GM12878 (cell line): ENCODE measurements around the gene MCAT. TPM values are rescaled to one million over a fixed set of nuclear protein-coding genes. Genes with fewer than 3 reads are reported as not detected.

Experiments
- ATAC-seq: fragments of 200-7000 bp; cut with Tn5 transposase; 3 replicates; pipeline ENCODE4 v1.9.1; 2020; ENCODE audit warnings: mild to moderate bottlenecking, moderate library complexity
- BruUV-seq: library from RNA; stranded (reverse); fragments of 400-500 nt; replicated peaks from 2 replicates; lab custom pipeline; 2021; lab: Mats Ljungman, UMichigan
- CTCF ChIA-PET: fragments of 300-600 bp; sonication (Branson Sonifier 250); formaldehyde crosslinking; extraction: SDS; loops from one replicate; lab custom pipeline; 2021; ENCODE audit warnings: inconsistent platforms; lab: Yijun Ruan, JAX
- POLR2A ChIA-PET: fragments of 350-600 bp; formaldehyde crosslinking; extraction: SDS; loops from one replicate; lab custom pipeline; 2021; ENCODE audit warnings: inconsistent platforms; lab: Charles Lee
- RAD21 ChIA-PET: fragments of 300-600 bp; sonication (Branson Sonifier 250); formaldehyde crosslinking; loops from one replicate; lab custom pipeline; 2023; ENCODE audit warnings: antibody characterized with exemption; ENCODE audit not compliant: unreplicated experiment; lab: Charles Lee
- SMC1A ChIA-PET: fragments of 300-600 bp; sonication (Branson Sonifier 250); formaldehyde crosslinking; loops from one replicate; lab custom pipeline; 2023; ENCODE audit not compliant: unreplicated experiment, uncharacterized antibody; lab: Charles Lee
- DNase-seq: peaks from one replicate; pipeline ENCODE4 v3.0.0-alpha.2; 2011; ENCODE audit warnings: low read depth, low spot score
- FAIRE-seq: peaks from 3 replicates; lab custom pipeline; 2011; peaks lifted over from hg19 to GRCh38; lab: Jason Lieb, UNC
- H2AFZ ChIP-seq: 2 replicates; pipeline ENCODE4 v1.6.0; 2011; ENCODE audit warnings: low read depth, low read length, control low read depth; ENCODE audit not compliant: control insufficient read depth
- H3K27ac ChIP-seq: 2 replicates; pipeline ENCODE4 v1.5.1; 2011; ENCODE audit warnings: control low read depth; ENCODE audit not compliant: control insufficient read depth, insufficient read depth
- H3K27me3 ChIP-seq, 2 experiments: replicated peaks in 1 of 2; 2 replicates each; pipeline versions ENCODE4 v1.6.0 to v1.6.1; 2011; ENCODE audit warnings: low read length in 1 of 2; ENCODE audit not compliant: control insufficient read depth in 2 of 2, insufficient read depth in 2 of 2
- H3K36me3 ChIP-seq, 2 experiments: 2 replicates each; pipeline ENCODE4 v1.5.1; 2011; ENCODE audit warnings: low read length in 1 of 2; ENCODE audit not compliant: control insufficient read depth in 2 of 2, insufficient read depth in 2 of 2
- H3K4me1 ChIP-seq: 2 replicates; pipeline ENCODE4 v1.6.1; 2011; ENCODE audit warnings: mild to moderate bottlenecking, low read length, moderate library complexity, mixed read lengths; ENCODE audit not compliant: control insufficient read depth, insufficient read depth
- H3K4me2 ChIP-seq: 2 replicates; pipeline ENCODE4 v1.6.0; 2011; ENCODE audit warnings: control low read depth; ENCODE audit not compliant: control insufficient read depth, insufficient read depth
- H3K4me3 ChIP-seq: fragments of 200-600 bp; sonication (generic); 2 replicates; pipeline ENCODE4 v1.5.1; 2016
- H3K79me2 ChIP-seq: 2 replicates; pipeline ENCODE4 v1.6.0; 2011; ENCODE audit warnings: low read length; ENCODE audit not compliant: control insufficient read depth, insufficient read depth
- H3K9ac ChIP-seq: 2 replicates; pipeline ENCODE4 v1.8.0; 2011; ENCODE audit warnings: low read length, control low read depth, mixed read lengths; ENCODE audit not compliant: control insufficient read depth, insufficient read depth
- H3K9me3 ChIP-seq: replicated peaks from 3 replicates; pipeline ENCODE4 v1.5.1; 2011; ENCODE audit warnings: mild to moderate bottlenecking, low read length; ENCODE audit not compliant: control insufficient read depth, insufficient read depth
- H4K20me1 ChIP-seq: 2 replicates; pipeline ENCODE4 v1.6.0; 2011; ENCODE audit not compliant: control insufficient read depth, insufficient read depth
- GATAD2B ChIP-seq: fragments of 450-650 bp; conservative IDR thresholded peaks from 2 replicates; pipeline ENCODE4 v1.6.1; 2017; ENCODE audit warnings: low read depth, mild to moderate bottlenecking, moderate library complexity
- HCFC1 ChIP-seq: fragments of 150-350 bp; IDR thresholded peaks from 2 replicates; pipeline ENCODE4 v1.6.1; 2014; ENCODE audit warnings: low read length
- MEF2B ChIP-seq: fragments of 450-650 bp; IDR thresholded peaks from 2 replicates; pipeline ENCODE4 v1.6.1; 2018; ENCODE audit warnings: mild to moderate bottlenecking, moderate library complexity; ENCODE audit not compliant: partially characterized antibody, poor library complexity, severe bottlenecking
- MTA2 ChIP-seq: fragments of 450-650 bp; IDR thresholded peaks from 2 replicates; pipeline ENCODE4 v1.6.1; 2016; ENCODE audit warnings: low read depth, mild to moderate bottlenecking, moderate library complexity
- NFIC ChIP-seq: IDR thresholded peaks from 2 replicates; pipeline ENCODE4 v1.6.1; 2012; ENCODE audit warnings: low read depth, mild to moderate bottlenecking, inconsistent platforms, low read length, moderate library complexity
- PAX8 ChIP-seq: fragments of 450-650 bp; IDR thresholded peaks from 2 replicates; pipeline ENCODE4 v1.6.1; 2017; ENCODE audit warnings: mild to moderate bottlenecking, moderate library complexity
- POLR2A ChIP-seq: IDR thresholded peaks from 2 replicates; pipeline ENCODE4 v1.6.1; 2011; ENCODE audit warnings: low read depth, mild to moderate bottlenecking, low read length
- POLR2AphosphoS2 ChIP-seq: IDR thresholded peaks from 2 replicates; pipeline ENCODE4 v1.6.1; 2011; ENCODE audit warnings: low read depth, mild to moderate bottlenecking, low read length, improper control_type of control experiment, moderate library complexity
- POLR2AphosphoS5 ChIP-seq: IDR thresholded peaks from 2 replicates; pipeline ENCODE4 v1.6.1; 2011; ENCODE audit warnings: mild to moderate bottlenecking, low read length, inconsistent platforms
- RAD21 ChIP-seq: IDR thresholded peaks from 2 replicates; pipeline ENCODE4 v1.6.1; 2011; ENCODE audit warnings: mild to moderate bottlenecking, low read depth, low read length, moderate library complexity; ENCODE audit not compliant: insufficient read depth
- SP1 ChIP-seq: IDR thresholded peaks from one replicate; pipeline ENCODE4 v1.6.1; 2011; ENCODE audit warnings: low read depth, low read length
- SPI1 ChIP-seq: IDR thresholded peaks from 2 replicates; pipeline ENCODE4 v1.6.1; 2011; ENCODE audit warnings: low read depth, mild to moderate bottlenecking, low read length, moderate library complexity, borderline replicate concordance; ENCODE audit not compliant: insufficient read depth
- ZNF207 ChIP-seq: fragments of 450-650 bp; IDR thresholded peaks from 2 replicates; pipeline ENCODE4 v1.6.1; 2014; ENCODE audit warnings: antibody characterized with exemption, mild to moderate bottlenecking, borderline replicate concordance
- WGBS: methylation state at CpG from one replicate; pipeline ENCODE4 v1.1.6; 2016; ENCODE audit warnings: low lambda C conversion rate; ENCODE audit not compliant: insufficient replicate concordance, insufficient coverage; ENCODE audit errors: missing lambda C conversion rate; 5-methylcytosine and 5-hydroxymethylcytosine counted together
- in situ Hi-C: fragments of 300-500 bp; cut with MboI; formaldehyde crosslinking; loops from 9 replicates; pipeline ENCODE4 v1.14.3; 2018; ENCODE audit warnings: mixed read lengths
- intact Hi-C: fragments of 100-400 bp; cut with micrococcal nuclease; formaldehyde crosslinking; loops from one replicate; pipeline ENCODE4 v1.14.2; 2022; ENCODE audit not compliant: unreplicated experiment
- polyA plus RNA-seq, 11 experiments: library from polyadenylated mRNA; depleted of rRNA in 4 of 11; unstranded in 6 of 11; stranded (reverse) in 5 of 11; fragments of >200 nt; fragmentation: Nextera tagmentation in 4 of 11; fragmentation: Illumina TruSeq in 1 of 11; extraction: Ambion mirVana in 4 of 11; extraction: Trizol in 1 of 11; gene quantifications; 1 replicate in 1 of 11; 2 replicates in 10 of 11; pipeline versions ENCODE4 v1.2.1 to v1.2.3, GENCODE V29; 2011 to 2016; ENCODE audit warnings: inconsistent platforms in 2 of 11, missing spikeins in 2 of 11, low read depth in 1 of 11
- total RNA-seq, 4 experiments: library from RNA; depleted of rRNA in 3 of 4; stranded (reverse); fragments of >200 nt in 3 of 4; fragmentation: Illumina TruSeq in 1 of 4; extraction: Trizol in 1 of 4; gene quantifications; 2 replicates each; pipeline versions ENCODE4 v1.2.1 to v1.2.3, GENCODE V29; 2013 to 2021
- TF ChIP-seq, protein P1 (sequence below): fragments of 450-650 bp; IDR thresholded peaks from 2 replicates; pipeline ENCODE4 v1.6.1; 2016; ENCODE audit warnings: mild to moderate bottlenecking
- TF ChIP-seq, protein P2 (sequence below): IDR thresholded peaks from 2 replicates; pipeline ENCODE4 v1.6.1; 2012; ENCODE audit warnings: mild to moderate bottlenecking, low read depth, low read length
- TF ChIP-seq, protein P3 (sequence below): IDR thresholded peaks from 2 replicates; pipeline ENCODE4 v1.6.1; 2011; ENCODE audit warnings: borderline replicate concordance, low read depth, mild to moderate bottlenecking, moderate library complexity, mixed read lengths, low read length; ENCODE audit not compliant: insufficient read depth; ENCODE audit errors: extremely low read length

Gene MCAT
- total and polyA plus RNA-seq, 10 of the 15 experiments (the other 5 are each of a cell fraction or from before 2014, with no cell fraction given), result 3.6 to 29.1 (median 19.3) TPM

DNA sequence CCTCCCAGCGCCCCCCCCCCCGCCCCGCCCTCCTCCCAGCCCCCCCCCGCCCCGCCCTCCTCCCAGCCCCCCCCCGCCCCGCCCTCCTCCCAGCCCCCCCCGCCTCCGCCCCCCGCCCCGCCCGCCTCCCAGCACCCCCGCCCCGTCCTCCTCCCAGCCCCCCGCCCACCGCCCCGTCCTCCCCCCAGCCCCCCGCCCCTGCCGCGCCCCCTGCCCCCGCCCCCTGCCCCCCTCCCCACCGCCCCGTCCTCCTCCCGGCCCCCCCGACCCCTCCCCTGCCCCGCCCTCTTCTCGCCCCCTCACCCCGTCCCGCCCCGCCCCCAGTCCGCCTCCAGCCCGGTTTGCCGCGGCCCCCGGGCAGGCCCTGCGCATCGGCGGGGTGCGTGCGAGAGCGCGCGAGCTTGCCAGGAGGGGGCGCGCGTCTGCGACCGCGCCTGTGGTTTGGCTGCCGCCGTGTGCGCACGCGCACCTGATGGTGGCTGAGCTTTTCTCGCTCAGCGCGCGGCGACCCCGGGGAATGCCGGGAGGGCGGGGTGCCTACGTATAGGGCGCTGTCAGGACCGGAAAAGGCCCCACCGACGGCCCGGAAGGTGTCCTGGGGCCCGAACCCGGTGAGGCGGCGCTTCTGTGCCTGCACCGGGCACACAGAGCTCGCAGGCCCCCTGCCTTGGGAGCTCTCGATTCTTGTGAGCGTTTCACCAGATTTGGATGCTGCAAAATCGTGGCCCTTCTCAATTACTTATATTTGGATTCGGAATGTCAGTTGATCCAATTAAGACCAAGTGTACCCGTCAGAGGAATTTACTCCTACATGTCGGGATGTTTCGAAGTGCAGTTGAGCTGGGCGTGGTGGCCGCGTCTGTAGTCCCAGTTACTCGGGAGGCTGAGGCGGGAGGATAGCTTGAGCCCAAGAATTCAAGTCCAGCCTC, 44.2 kb upstream of the MCAT start:
- H3K9ac ChIP-seq, result peak overlapping the region; percentile 66
- H3K4me2 ChIP-seq, result peak overlapping the region; percentile 73
- ChIA-PET POLR2A (interaction anchor here (1.0 to 1.6 kb wide), 2 partner anchors 74 to 172 kb away, joined by 3 read pairs; no protein-coding TSS in a partner anchor), RAD21 (interaction anchor here (0.9 to 1.4 kb wide), 8 partner anchors 35 to 843 kb away, joined by 3 to 5 read pairs (median 3); no protein-coding TSS in a partner anchor), CTCF (interaction anchor here (0.9 to 1.5 kb wide), 6 partner anchors 10 to 159 kb away, joined by 3 to 4 read pairs (median 3); no protein-coding TSS in a partner anchor), SMC1A (interaction anchor here (1.3 kb wide), 1 partner anchor 19 kb away, joined by 3 read pairs; no protein-coding TSS in a partner anchor)
- H3K27me3 ChIP-seq, result no peaks in the 10 kb centered on the region; a peak in 1 of 4 replicates
- no peaks in the 10 kb centered on the region for H3K36me3 ChIP-seq
- H4K20me1 ChIP-seq, result no peaks in the 10 kb centered on the region
- peak overlapping the region; percentile 82 for H2AFZ ChIP-seq
- WGBS, result 4% methylated on average over 36 of the region's 86 CpGs
- H3K4me3 ChIP-seq, result peak overlapping the region; percentile 64
- in situ Hi-C loops, result no loop called here
- H3K4me1 ChIP-seq, result peaks cover 10% of the 10 kb centered on the region
- peak; percentile 96 for FAIRE-seq
- peak overlapping the region; percentile 85 for H3K27ac ChIP-seq
- ATAC-seq, result peak; percentile 96
- no TSS peak for BruUV-seq
- DNase-seq, result peak; percentile 88
- intact Hi-C loops, result no loop called here
- peaks cover 18% of the 10 kb centered on the region for H3K79me2 ChIP-seq
- peaks cover 5% of the 10 kb centered on the region; the same call in 2 of the 3 replicates for H3K9me3 ChIP-seq
- TF ChIP-seq, protein P1, sequence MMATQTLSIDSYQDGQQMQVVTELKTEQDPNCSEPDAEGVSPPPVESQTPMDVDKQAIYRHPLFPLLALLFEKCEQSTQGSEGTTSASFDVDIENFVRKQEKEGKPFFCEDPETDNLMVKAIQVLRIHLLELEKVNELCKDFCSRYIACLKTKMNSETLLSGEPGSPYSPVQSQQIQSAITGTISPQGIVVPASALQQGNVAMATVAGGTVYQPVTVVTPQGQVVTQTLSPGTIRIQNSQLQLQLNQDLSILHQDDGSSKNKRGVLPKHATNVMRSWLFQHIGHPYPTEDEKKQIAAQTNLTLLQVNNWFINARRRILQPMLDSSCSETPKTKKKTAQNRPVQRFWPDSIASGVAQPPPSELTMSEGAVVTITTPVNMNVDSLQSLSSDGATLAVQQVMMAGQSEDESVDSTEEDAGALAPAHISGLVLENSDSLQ, result peak; percentile 54; the same call in 1 of the 2 replicates
- no peak for TF ChIP-seq MTA2
- TF ChIP-seq PAX8, result no peak
- TF ChIP-seq HCFC1, result peak; percentile 68
- TF ChIP-seq RAD21, result 0 out of 2 replicates have a peak, but pooled peaks have one; percentile 1
- TF ChIP-seq ZNF207, result peak; percentile 99
- no peak for TF ChIP-seq NFIC
- TF ChIP-seq, protein P2, sequence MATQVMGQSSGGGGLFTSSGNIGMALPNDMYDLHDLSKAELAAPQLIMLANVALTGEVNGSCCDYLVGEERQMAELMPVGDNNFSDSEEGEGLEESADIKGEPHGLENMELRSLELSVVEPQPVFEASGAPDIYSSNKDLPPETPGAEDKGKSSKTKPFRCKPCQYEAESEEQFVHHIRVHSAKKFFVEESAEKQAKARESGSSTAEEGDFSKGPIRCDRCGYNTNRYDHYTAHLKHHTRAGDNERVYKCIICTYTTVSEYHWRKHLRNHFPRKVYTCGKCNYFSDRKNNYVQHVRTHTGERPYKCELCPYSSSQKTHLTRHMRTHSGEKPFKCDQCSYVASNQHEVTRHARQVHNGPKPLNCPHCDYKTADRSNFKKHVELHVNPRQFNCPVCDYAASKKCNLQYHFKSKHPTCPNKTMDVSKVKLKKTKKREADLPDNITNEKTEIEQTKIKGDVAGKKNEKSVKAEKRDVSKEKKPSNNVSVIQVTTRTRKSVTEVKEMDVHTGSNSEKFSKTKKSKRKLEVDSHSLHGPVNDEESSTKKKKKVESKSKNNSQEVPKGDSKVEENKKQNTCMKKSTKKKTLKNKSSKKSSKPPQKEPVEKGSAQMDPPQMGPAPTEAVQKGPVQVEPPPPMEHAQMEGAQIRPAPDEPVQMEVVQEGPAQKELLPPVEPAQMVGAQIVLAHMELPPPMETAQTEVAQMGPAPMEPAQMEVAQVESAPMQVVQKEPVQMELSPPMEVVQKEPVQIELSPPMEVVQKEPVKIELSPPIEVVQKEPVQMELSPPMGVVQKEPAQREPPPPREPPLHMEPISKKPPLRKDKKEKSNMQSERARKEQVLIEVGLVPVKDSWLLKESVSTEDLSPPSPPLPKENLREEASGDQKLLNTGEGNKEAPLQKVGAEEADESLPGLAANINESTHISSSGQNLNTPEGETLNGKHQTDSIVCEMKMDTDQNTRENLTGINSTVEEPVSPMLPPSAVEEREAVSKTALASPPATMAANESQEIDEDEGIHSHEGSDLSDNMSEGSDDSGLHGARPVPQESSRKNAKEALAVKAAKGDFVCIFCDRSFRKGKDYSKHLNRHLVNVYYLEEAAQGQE, result no peak
- TF ChIP-seq SP1, result peak; percentile 65
- TF ChIP-seq GATAD2B, result peak; percentile 89; the same call in 1 of the 2 replicates
- TF ChIP-seq, protein P3, sequence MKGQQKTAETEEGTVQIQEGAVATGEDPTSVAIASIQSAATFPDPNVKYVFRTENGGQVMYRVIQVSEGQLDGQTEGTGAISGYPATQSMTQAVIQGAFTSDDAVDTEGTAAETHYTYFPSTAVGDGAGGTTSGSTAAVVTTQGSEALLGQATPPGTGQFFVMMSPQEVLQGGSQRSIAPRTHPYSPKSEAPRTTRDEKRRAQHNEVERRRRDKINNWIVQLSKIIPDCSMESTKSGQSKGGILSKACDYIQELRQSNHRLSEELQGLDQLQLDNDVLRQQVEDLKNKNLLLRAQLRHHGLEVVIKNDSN, result peak; percentile 2
- peak; percentile 24 for TF ChIP-seq MEF2B
- peak; percentile 92 for TF ChIP-seq POLR2AphosphoS5
- peak; percentile 95 for TF ChIP-seq POLR2A
- TF ChIP-seq POLR2AphosphoS2, result peak; percentile 79; the same call in 1 of the 2 replicates
- TF ChIP-seq SPI1, result no peak
